HT1080 (cell line): ENCODE results near the gene SLC6A11. TPM values are rescaled to one million over a fixed set of nuclear protein-coding genes. Genes with fewer than 3 reads are reported as not detected.

Experiments used
- DNase-seq: peaks from one replicate; pipeline ENCODE4 v3.0.0-alpha.2; 2015; ENCODE audit warnings: low read depth
- polyA plus RNA-seq, 2 experiments: library from polyadenylated mRNA; depleted of rRNA; stranded (reverse); fragments of >200 nt; gene quantifications; 2 replicates each; pipeline ENCODE4 v1.2.3, GENCODE V29; 2015
- total RNA-seq: library from RNA; depleted of rRNA; stranded (reverse); fragments of >200 nt; shearing (Covaris generic); gene quantifications from 2 replicates; pipeline ENCODE4 v1.2.3, GENCODE V29; 2014; rRNA removed

SLC6A11 gene
- total RNA-seq, result not detected in 2 replicates
- not detected in 2 replicates for polyA plus RNA-seq (2015; cell fraction: cytosol; rRNA removed)
- not detected in 2 replicates for polyA plus RNA-seq (2015; cell fraction: nucleus; rRNA removed)

GRCh38 chr3:10816019-10816862 is at the start of gene SLC6A11:
Gene SLC6A11 (plus strand): TSS chr3:10816228. CDS start chr3:10816266, 38 bp downstream.
- DNase-seq, result no peak

GRCh38 chr3:10768708-10769394 is 47.2 kb upstream of the SLC6A11 start:
- no peak for DNase-seq

- no peak for DNase-seq
These were observed 45.5 kb upstream of the SLC6A11 start for GRCh38 chr3:10770547-10770946.

- DNase-seq, result no peak
These were observed 45.0 kb upstream of the SLC6A11 start for GRCh38 chr3:10770981-10771380.

- no peak for DNase-seq
These were observed 44.4 kb upstream of the SLC6A11 start for GRCh38 chr3:10771486-10772270.

GRCh38 chr3:10772271-10773161 is 43.5 kb upstream of the SLC6A11 start:
- DNase-seq, result peak; percentile 7

- no peak for DNase-seq
These were observed 41.8 kb upstream of the SLC6A11 start for GRCh38 chr3:10774129-10774670.

GRCh38 chr3:10774825-10775224 is 41.2 kb upstream of the SLC6A11 start:
- DNase-seq, result no peak

GRCh38 chr3:10775259-10775658 is 40.8 kb upstream of the SLC6A11 start:
- no peak for DNase-seq

GRCh38 chr3:10775828-10776227 is 40.2 kb upstream of the SLC6A11 start:
- DNase-seq, result no peak

- DNase-seq, result no peak
These were observed 38.4 kb upstream of the SLC6A11 start for GRCh38 chr3:10777627-10778026.

- DNase-seq, result no peak
These were observed 37.3 kb upstream of the SLC6A11 start for GRCh38 chr3:10778492-10779292.

GRCh38 chr3:10779293-10779805 is 36.7 kb upstream of the SLC6A11 start:
- DNase-seq, result no peak

- DNase-seq, result no peak
These were observed 35.8 kb upstream of the SLC6A11 start for GRCh38 chr3:10780243-10780642.

GRCh38 chr3:10780922-10781321 is 35.1 kb upstream of the SLC6A11 start:
- DNase-seq, result no peak

- DNase-seq, result no peak
These were observed 34.0 kb upstream of the SLC6A11 start for GRCh38 chr3:10781981-10782380.

- DNase-seq, result peak; percentile 10
These were observed 32.4 kb upstream of the SLC6A11 start for GRCh38 chr3:10783360-10784351.

GRCh38 chr3:10786640-10787039 is 29.4 kb upstream of the SLC6A11 start:
- DNase-seq, result no peak
